Skeletal muscle tissue (tissue), 4 donors: ENCODE data around the gene FARS2. TPM values are rescaled to one million over a fixed set of nuclear protein-coding genes. Genes with fewer than 3 reads are reported as not detected.
A peak's percentile ranks its signal among the peaks of the same experiment; 100 is the strongest.
"Not testable (repeated sequence)": the region's sequence is repeated elsewhere in the genome, so short reads cannot be mapped to it uniquely, and the experiment has no call there.

Source experiments
- H3K27ac ChIP-seq: one replicate; pipeline ENCODE4 v1.7.0; 2013; ENCODE audit warnings: mild to moderate bottlenecking, low read depth, low read length, inconsistent platforms
- H3K27me3 ChIP-seq, 3 donors: one replicate each; pipeline ENCODE4 v1.7.0; 2013; ENCODE audit warnings: low read length in 3 of 3; ENCODE audit not compliant: control insufficient read depth in 3 of 3, insufficient read depth in 3 of 3
- H3K36me3 ChIP-seq, 3 donors: one replicate each; pipeline ENCODE4 v1.7.0; 2013; ENCODE audit warnings: low read length in 3 of 3; ENCODE audit not compliant: control insufficient read depth in 3 of 3, insufficient read depth in 3 of 3
- H3K4me1 ChIP-seq, 3 donors: one replicate each; pipeline ENCODE4 v1.7.0; 2013; ENCODE audit warnings: low read length in 3 of 3, mild to moderate bottlenecking in 3 of 3; ENCODE audit not compliant: control insufficient read depth in 3 of 3, insufficient read depth in 3 of 3
- H3K4me3 ChIP-seq, 3 donors: one replicate each; pipeline ENCODE4 v1.7.0; 2013; ENCODE audit warnings: low read length in 3 of 3
- H3K9ac ChIP-seq, 3 donors: one replicate each; pipeline ENCODE4 v1.7.0; 2013; ENCODE audit warnings: low read length in 3 of 3, mild to moderate bottlenecking in 3 of 3, moderate library complexity in 2 of 3, low read depth in 1 of 3
- H3K9me3 ChIP-seq, 3 donors: one replicate each; pipeline ENCODE4 v1.7.0; 2013; ENCODE audit warnings: low read length in 3 of 3; ENCODE audit not compliant: control insufficient read depth in 3 of 3
- total RNA-seq: library from RNA; depleted of rRNA; stranded (reverse); fragments of >200 nt; gene quantifications from one replicate; pipeline ENCODE4 v1.2.3, GENCODE V29; 2014
- donor health status: Osteomylitis.

The FARS2 gene
- total RNA-seq, 1 donor from 2014 or later: 27.7 TPM

- not testable (repeated sequence) for H3K27me3 ChIP-seq, H3K27ac ChIP-seq, H3K36me3 ChIP-seq, H3K4me3 ChIP-seq, H3K9me3 ChIP-seq, H3K4me1 ChIP-seq, H3K9ac ChIP-seq
These were observed 437.8 kb downstream of the FARS2 start for GRCh38 chr6:5699064-5699463.

- H3K27ac ChIP-seq: no peak overlapping the region
- no peaks in the 10 kb centered on the region for H3K27me3 ChIP-seq
- no peaks in the 10 kb centered on the region for H3K4me1 ChIP-seq
- no peak overlapping the region for H3K9ac ChIP-seq
- H3K4me3 ChIP-seq: no peak overlapping the region
- H3K36me3 ChIP-seq: no peaks in the 10 kb centered on the region
- H3K9me3 ChIP-seq: no peaks in the 10 kb centered on the region
These were observed 439.9 kb downstream of the FARS2 start for GRCh38 chr6:5701174-5701573.

- no peaks in the 10 kb centered on the region for H3K9me3 ChIP-seq
- no peak overlapping the region for H3K9ac ChIP-seq
- no peaks in the 10 kb centered on the region for H3K27me3 ChIP-seq
- no peak overlapping the region for H3K4me3 ChIP-seq
- H3K4me1 ChIP-seq: no peaks in the 10 kb centered on the region
- H3K36me3 ChIP-seq: no peaks in the 10 kb centered on the region
- no peak overlapping the region for H3K27ac ChIP-seq
These were observed 443.4 kb downstream of the FARS2 start for GRCh38 chr6:5704708-5705107.

- no peaks in the 10 kb centered on the region for H3K36me3 ChIP-seq
- H3K27ac ChIP-seq: no peak overlapping the region
- H3K9ac ChIP-seq: no peak overlapping the region
- H3K27me3 ChIP-seq: no peaks in the 10 kb centered on the region
- H3K9me3 ChIP-seq: no peaks in the 10 kb centered on the region
- no peaks in the 10 kb centered on the region for H3K4me1 ChIP-seq
- no peak overlapping the region for H3K4me3 ChIP-seq
These were observed 443.9 kb downstream of the FARS2 start for GRCh38 chr6:5705252-5705651.

- Histone ChIP-seq H3K4me1 (no peaks in the 10 kb centered on the region), H3K4me3 (no peak overlapping the region), H3K27me3 (no peaks in the 10 kb centered on the region), H3K36me3 (no peaks in the 10 kb centered on the region), H3K9ac (no peak overlapping the region), H3K27ac (no peak overlapping the region), H3K9me3 (no peaks in the 10 kb centered on the region)
These were observed 445.1 kb downstream of the FARS2 start for GRCh38 chr6:5706124-5707033.

- H3K4me3 ChIP-seq: no peak overlapping the region
- no peaks in the 10 kb centered on the region for H3K36me3 ChIP-seq
- H3K27ac ChIP-seq: no peak overlapping the region
- H3K9ac ChIP-seq: no peak overlapping the region
- H3K4me1 ChIP-seq: no peaks in the 10 kb centered on the region
- H3K27me3 ChIP-seq: no peaks in the 10 kb centered on the region
- H3K9me3 ChIP-seq: no peaks in the 10 kb centered on the region
These were observed 446.1 kb downstream of the FARS2 start for GRCh38 chr6:5707281-5708045.

- Histone ChIP-seq H3K4me1 (no peaks in the 10 kb centered on the region), H3K36me3 (no peaks in the 10 kb centered on the region), H3K9ac (no peak overlapping the region), H3K27me3 (no peaks in the 10 kb centered on the region), H3K4me3 (no peak overlapping the region), H3K9me3 (peaks cover 0 to 3% (median 0%) of the 10 kb centered on the region in 3 donors), H3K27ac (no peak overlapping the region)
These were observed 449.2 kb downstream of the FARS2 start for GRCh38 chr6:5710516-5710915.

GRCh38 chr6:5710936-5711335 lies 449.6 kb downstream of the FARS2 start:
- Histone ChIP-seq H3K4me3 (no peak overlapping the region), H3K36me3 (no peaks in the 10 kb centered on the region)

GRCh38 chr6:5712349-5713215 lies 451.3 kb downstream of the FARS2 start:
- Histone ChIP-seq H3K36me3 (no peaks in the 10 kb centered on the region), H3K9me3 (peaks cover 0 to 11% (median 3%) of the 10 kb centered on the region in 3 donors), H3K27ac (no peak overlapping the region)

More at GRCh38 chr6:5710936-5711335, 449.6 kb downstream of the FARS2 start:
- Histone ChIP-seq H3K9me3 (peaks cover 0 to 3% (median 0%) of the 10 kb centered on the region in 3 donors), H3K27ac (no peak overlapping the region), H3K4me1 (no peaks in the 10 kb centered on the region), H3K9ac (no peak overlapping the region), H3K27me3 (no peaks in the 10 kb centered on the region)

More at GRCh38 chr6:5712349-5713215, 451.3 kb downstream of the FARS2 start:
- no peak overlapping the region for H3K4me3 ChIP-seq
- no peaks in the 10 kb centered on the region for H3K4me1 ChIP-seq
- H3K9ac ChIP-seq: peak overlapping the region in 1 of 3 donors; percentile 12
- no peaks in the 10 kb centered on the region for H3K27me3 ChIP-seq
